ENCODE measurements around the gene SPACA4.

GRCh38 chr19:48617146-48617937 is 10.8 kb downstream of the SPACA4 start:
- TF ChIP-seq BHLHE40 (IDR thresholded peaks at IDR 0.05; ENCODE audit: low read depth, low read length) (no peak), POLR2A (IDR thresholded peaks at IDR 0.05; ENCODE audit: low read depth, low read length) (no peak), CTCF (conservative IDR thresholded peaks at IDR 0.05; ENCODE audit: low read depth, low read length) (no peak), RAD21 (IDR thresholded peaks at IDR 0.05; ENCODE audit: low read length) (no peak), MAFK (IDR thresholded peaks at IDR 0.05; ENCODE audit: low read depth, low read length) (no peak), SMC3 (IDR thresholded peaks at IDR 0.05; ENCODE audit: low read depth, low read length) (no peak), FOS (IDR thresholded peaks at IDR 0.05; ENCODE audit: low read depth, low read length) (no peak), RFX5 (IDR thresholded peaks at IDR 0.05; ENCODE audit: low read depth, low read length) (no peak)
